ENCODE results near the gene NATD1. TPM values are rescaled to one million over a fixed set of nuclear protein-coding genes. Genes with fewer than 3 reads are reported as not detected.
A peak's percentile ranks its signal among the peaks of the same experiment; 100 is the strongest.

Gene NATD1
- total and polyA plus RNA-seq, 2 of the 8 experiments (the other 6 are each of a cell fraction or from before 2014, with no cell fraction given) = 5.4 to 8.4 TPM

DNA sequence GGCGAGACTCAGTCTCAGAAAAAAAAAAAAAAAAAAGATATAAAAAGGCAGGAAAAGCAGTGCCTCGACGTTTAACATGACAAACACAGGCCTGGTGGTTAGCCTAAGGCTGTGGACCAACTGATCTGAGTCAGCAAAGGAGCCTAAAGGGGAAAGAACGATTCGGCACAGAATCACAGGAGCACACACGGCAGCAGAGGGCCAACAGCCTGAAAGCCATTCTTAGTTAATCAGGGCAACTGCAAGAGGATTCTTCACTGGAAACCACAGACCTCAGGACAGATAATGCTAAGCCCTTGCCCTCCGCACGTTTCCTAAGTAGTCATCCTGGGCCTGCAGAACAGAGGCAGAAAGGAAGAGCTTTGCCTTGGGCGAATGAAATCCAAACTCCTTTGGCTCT is 53.9 kb downstream of the NATD1 start:
- Histone ChIP-seq H3K4me3 (ENCODE audit: extremely low read depth in 1 of 4, insufficient read depth in 2 of 4, low read depth in 3 of 4, low read length in 4 of 4) (peak overlapping the region in 3 of 4 experiments; percentile 2 to 33 (median 5); a peak in 3 of 8 replicates), H3K27ac (ENCODE audit: low read depth, low read length) (peak overlapping the region; percentile 61), H2AK5ac (ENCODE audit: low read depth, low read length) (no peak overlapping the region), H4K91ac (replicated peaks; ENCODE audit: insufficient read length, low read length) (no peak overlapping the region), H2AFZ (ENCODE audit: low read length) (no peak overlapping the region), H3K23ac (ENCODE audit: insufficient read length) (no peak overlapping the region), H2BK5ac (ENCODE audit: low read depth, low read length) (peak overlapping the region; percentile 71), H3K14ac (ENCODE audit: insufficient read length) (no peak overlapping the region), H3K27me3 (replicated peaks in 1 of 4; ENCODE audit: control insufficient read depth in 3 of 4, extremely low read depth in 1 of 4, insufficient read depth in 3 of 4, low read length in 3 of 4) (no peaks in the 10 kb centered on the region), H3K18ac (ENCODE audit: extremely low read depth, low read length) (peak overlapping the region; percentile 75), H3K9ac (replicated peaks in 1 of 4; ENCODE audit: extremely low read depth in 1 of 4, low read depth in 3 of 4, low read length in 3 of 4) (peak overlapping the region in 1 of 4 experiments; percentile 4; a peak in 2 of 7 replicates), H3K9me3 (ENCODE audit: insufficient read depth in 2 of 2, low read depth in 1 of 2, low read length in 1 of 2) (no peaks in the 10 kb centered on the region), H3K36me3 (ENCODE audit: control insufficient read depth in 2 of 4, insufficient read depth in 4 of 4, low read length in 3 of 4) (peaks cover 6 to 20% (median 11%) of the 10 kb centered on the region in 4 experiments; a peak in 7 of 8 replicates), H4K20me1 (replicated peaks in 1 of 2; ENCODE audit: control insufficient read depth in 1 of 2, insufficient read depth in 2 of 2, low read length in 2 of 2) (peaks cover 24 to 51% of the 10 kb centered on the region in 2 experiments), H2BK15ac (ENCODE audit: low read length) (no peak overlapping the region), H2BK120ac (replicated peaks; ENCODE audit: low read depth, low read length) (no peak overlapping the region), H3K23me2 (ENCODE audit: low read depth, low read length) (no peaks in the 10 kb centered on the region; the same call in 1 of the 2 replicates), H3K4me2 (ENCODE audit: insufficient read depth in 1 of 2, low read depth in 2 of 2, low read length in 2 of 2) (peak overlapping the region; percentile 59 to 66), H3K79me1 (ENCODE audit: low read depth, low read length) (peaks cover 24% of the 10 kb centered on the region), H4K5ac (ENCODE audit: insufficient read length, low read depth, low read length) (peak overlapping the region; percentile 39), H2BK20ac (ENCODE audit: low read length) (no peak overlapping the region), H3K79me2 (ENCODE audit: control insufficient read depth in 1 of 2, insufficient read depth in 2 of 2, low read length in 2 of 2) (peaks cover 3 to 59% of the 10 kb centered on the region in 2 experiments; a peak in 3 of 4 replicates), H3K56ac (replicated peaks; ENCODE audit: insufficient read length, low read depth, low read length) (peak overlapping the region; percentile 10), H3K4me1 (replicated peaks in 1 of 4; ENCODE audit: control insufficient read depth in 3 of 4, insufficient read depth in 4 of 4, low read length in 3 of 4) (peaks cover 16 to 27% (median 21%) of the 10 kb centered on the region in 4 experiments), H2BK12ac (ENCODE audit: low read depth, low read length) (0 out of 2 replicates have a peak overlapping the region, but pooled peaks have one; percentile 12), H4K8ac (ENCODE audit: extremely low read depth, insufficient read depth, low read length) (no peak overlapping the region), H3K4ac (replicated peaks; ENCODE audit: insufficient read length, low read depth, low read length) (peak overlapping the region; percentile 65)
- CTCF ChIA-PET (ENCODE audit: partially characterized antibody) = interaction anchor here (0.9 to 3.6 kb wide), 6 partner anchors 9 to 80 kb away, joined by 3 to 18 read pairs (median 4); no protein-coding TSS in a partner anchor
- FAIRE-seq (peak; percentile 39), DNase-seq (ENCODE audit: low read depth in 1 of 2, low spot score in 2 of 2) (peak in 1 of 2 experiments; percentile 65)
- TF ChIP-seq TEAD4 (IDR thresholded peaks at IDR 0.05; ENCODE audit: low read depth, low read length) (no peak), CREB1 (IDR thresholded peaks at IDR 0.05) (no peak), MAFK (IDR thresholded peaks at IDR 0.05; ENCODE audit: low read depth, low read length) (peak; percentile 76), ASH2L (IDR thresholded peaks at IDR 0.05; ENCODE audit: low read length) (peak; percentile 26), BACH1 (IDR thresholded peaks at IDR 0.05; ENCODE audit: low read length) (peak; percentile 83), BCL11A (IDR thresholded peaks at IDR 0.05; ENCODE audit: low read depth in 2 of 2, low read length in 2 of 2) (no peak), CHD1 (IDR thresholded peaks at IDR 0.05; ENCODE audit: low read depth, low read length) (no peak)
- TF ChIP-seq, protein P1, sequence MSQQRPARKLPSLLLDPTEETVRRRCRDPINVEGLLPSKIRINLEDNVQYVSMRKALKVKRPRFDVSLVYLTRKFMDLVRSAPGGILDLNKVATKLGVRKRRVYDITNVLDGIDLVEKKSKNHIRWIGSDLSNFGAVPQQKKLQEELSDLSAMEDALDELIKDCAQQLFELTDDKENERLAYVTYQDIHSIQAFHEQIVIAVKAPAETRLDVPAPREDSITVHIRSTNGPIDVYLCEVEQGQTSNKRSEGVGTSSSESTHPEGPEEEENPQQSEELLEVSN (IDR thresholded peaks at IDR 0.05) = 0 out of 2 replicates have a peak, but pooled peaks have one; percentile 9
- WGBS, 2 experiments (ENCODE audit: extremely low coverage in 1 of 2, insufficient coverage in 1 of 2, insufficient read length in 1 of 2, insufficient replicate concordance in 2 of 2, low coverage in 1 of 2, low lambda C conversion rate in 2 of 2, missing lambda C conversion rate in 1 of 2) = 50% methylated on average over 6 of the region's 9 CpGs; no CpG with 5 or more reads in 1 of the 2 experiments
- POLR2A ChIA-PET (ENCODE audit: partially characterized antibody) = interaction anchor here (0.7 to 4.0 kb wide), 8 partner anchors 9 to 206 kb away, joined by 3 to 42 read pairs (median 4); partner anchors contain the start of genes TMEM11 and USP22
